HG03135 (cell line): Measurements from ENCODE around the gene MICAL3.

ENCODE experiments used
- ATAC-seq: cut with Tn5 transposase; IDR thresholded peaks from one replicate; pipeline ENCODE4 v1.9.1; 2021; ENCODE audit warnings: mild to moderate bottlenecking, moderate library complexity; ENCODE audit not compliant: unreplicated experiment

Gene MICAL3

GRCh38 chr22:17917490-17917983, 106.8 kb downstream of the MICAL3 start:
- ATAC-seq: no peak

GRCh38 chr22:17916226-17916889, 108.0 kb downstream of the MICAL3 start:
- ATAC-seq: no peak

GRCh38 chr22:17915676-17916075, 108.7 kb downstream of the MICAL3 start:
- ATAC-seq: no peak

GRCh38 chr22:17915188-17915587, 109.2 kb downstream of the MICAL3 start:
- no peak for ATAC-seq

- ATAC-seq: no peak
Measured at GRCh38 chr22:17914474-17914873, 109.9 kb downstream of the MICAL3 start.

GRCh38 chr22:17913801-17914347, 110.5 kb downstream of the MICAL3 start:
- ATAC-seq: no peak

- no peak for ATAC-seq
Measured at GRCh38 chr22:17912945-17913721, 111.2 kb downstream of the MICAL3 start.

- ATAC-seq: no peak
Measured at GRCh38 chr22:17911887-17912286, 112.5 kb downstream of the MICAL3 start.

- ATAC-seq: no peak
Measured at GRCh38 chr22:17911312-17911705, 113.1 kb downstream of the MICAL3 start.

- ATAC-seq: no peak
Measured at GRCh38 chr22:17910561-17911311, 113.6 kb downstream of the MICAL3 start.

GRCh38 chr22:17907748-17908051, 116.7 kb downstream of the MICAL3 start:
- no peak for ATAC-seq

- no peak for ATAC-seq
Measured at GRCh38 chr22:17906978-17907747, 117.2 kb downstream of the MICAL3 start.

- no peak for ATAC-seq
Measured at GRCh38 chr22:17905445-17905844, 118.9 kb downstream of the MICAL3 start.

- no peak for ATAC-seq
Measured at GRCh38 chr22:17903564-17904295, 120.6 kb downstream of the MICAL3 start.

- no peak for ATAC-seq
Measured at GRCh38 chr22:17902960-17903359, 121.4 kb downstream of the MICAL3 start.

- no peak for ATAC-seq
Measured at GRCh38 chr22:17898375-17898774, 126.0 kb downstream of the MICAL3 start.

GRCh38 chr22:17897858-17898257, 126.5 kb downstream of the MICAL3 start:
- ATAC-seq: no peak

- no peak for ATAC-seq
Measured at GRCh38 chr22:17897426-17897825, 126.9 kb downstream of the MICAL3 start.

- no peak for ATAC-seq
Measured at GRCh38 chr22:17896586-17896985, 127.8 kb downstream of the MICAL3 start.
